ENCODE results near the gene SKOR1. TPM values are rescaled to one million over a fixed set of nuclear protein-coding genes. Genes with fewer than 3 reads are reported as not detected.

Gene SKOR1
- total RNA-seq, 1 donor from 2014 or later: not detected

GRCh38 chr15:67799801-67800205 is 25.5 kb upstream of the SKOR1 start:
- no peaks in the 10 kb centered on the region for H3K27me3 Mint-ChIP-seq (ENCODE audit: low read depth, unreplicated experiment)
- H3K4me1 ChIP-seq (ENCODE audit: insufficient read depth, low read length): no peaks in the 10 kb centered on the region
- no peak overlapping the region for H3K27ac ChIP-seq (ENCODE audit: low read depth, low read length)
- H3K4me1 Mint-ChIP-seq (ENCODE audit: low read depth, unreplicated experiment): no peaks in the 10 kb centered on the region
- H3K9me3 Mint-ChIP-seq (ENCODE audit: unreplicated experiment): no peaks in the 10 kb centered on the region
- no peaks in the 10 kb centered on the region for H4K20me1 ChIP-seq (ENCODE audit: insufficient read depth, low read length)
- DNase-seq (ENCODE audit: low read depth): no peak
- no peak overlapping the region for H2AFZ ChIP-seq (ENCODE audit: low read depth, low read length)
- no peaks in the 10 kb centered on the region for H3K36me3 ChIP-seq (ENCODE audit: insufficient read depth, low read length)
- no peaks in the 10 kb centered on the region for H3K79me2 ChIP-seq (ENCODE audit: insufficient read depth, low read length)
- H3K9ac ChIP-seq (ENCODE audit: low read length): no peak overlapping the region
- peaks cover 8% of the 10 kb centered on the region for H3K36me3 Mint-ChIP-seq (ENCODE audit: low read depth, unreplicated experiment)
- H3K9me3 ChIP-seq (ENCODE audit: insufficient read depth, low read depth, low read length): peaks cover 3% of the 10 kb centered on the region
- no peak overlapping the region for H3K27ac Mint-ChIP-seq (ENCODE audit: unreplicated experiment)
- H3K27me3 ChIP-seq (ENCODE audit: insufficient read depth, low read length): no peaks in the 10 kb centered on the region
- no peak overlapping the region for H3K4me3 Mint-ChIP-seq (ENCODE audit: unreplicated experiment)
- H3K4me2 ChIP-seq (ENCODE audit: low read length): no peak overlapping the region
- TF ChIP-seq CTCF (IDR thresholded peaks at IDR 0.05; ENCODE audit: insufficient read depth, low read depth, low read length): no peak
- no peak for TF ChIP-seq EZH2 (IDR thresholded peaks at IDR 0.05; ENCODE audit: insufficient read depth, low read length)
- no peak for FAIRE-seq
- no peak overlapping the region for H3K4me3 ChIP-seq (ENCODE audit: insufficient read depth, low read depth, low read length)

- no peak overlapping the region for H3K27ac ChIP-seq (ENCODE audit: low read depth, low read length)
- no peaks in the 10 kb centered on the region for H3K36me3 ChIP-seq (ENCODE audit: insufficient read depth, low read length)
- no peaks in the 10 kb centered on the region for H3K79me2 ChIP-seq (ENCODE audit: insufficient read depth, low read length)
- H4K20me1 ChIP-seq (ENCODE audit: insufficient read depth, low read length): no peaks in the 10 kb centered on the region
- Mint-ChIP-seq H3K4me3 (ENCODE audit: unreplicated experiment) (no peak overlapping the region), H3K36me3 (ENCODE audit: low read depth, unreplicated experiment) (peaks cover 5% of the 10 kb centered on the region), H3K4me1 (ENCODE audit: low read depth, unreplicated experiment) (no peaks in the 10 kb centered on the region), H3K27me3 (ENCODE audit: low read depth, unreplicated experiment) (no peaks in the 10 kb centered on the region), H3K9me3 (ENCODE audit: unreplicated experiment) (no peaks in the 10 kb centered on the region), H3K27ac (ENCODE audit: unreplicated experiment) (no peak overlapping the region)
- no peak overlapping the region for H3K4me3 ChIP-seq (ENCODE audit: insufficient read depth, low read depth, low read length)
- TF ChIP-seq EZH2 (IDR thresholded peaks at IDR 0.05; ENCODE audit: insufficient read depth, low read length) (no peak), CTCF (IDR thresholded peaks at IDR 0.05; ENCODE audit: insufficient read depth, low read depth, low read length) (no peak)
- H3K27me3 ChIP-seq (ENCODE audit: insufficient read depth, low read length): no peaks in the 10 kb centered on the region
- peaks cover 3% of the 10 kb centered on the region for H3K9me3 ChIP-seq (ENCODE audit: insufficient read depth, low read depth, low read length)
- no peak overlapping the region for H3K9ac ChIP-seq (ENCODE audit: low read length)
- H3K4me2 ChIP-seq (ENCODE audit: low read length): no peak overlapping the region
- no peak overlapping the region for H2AFZ ChIP-seq (ENCODE audit: low read depth, low read length)
- no peaks in the 10 kb centered on the region for H3K4me1 ChIP-seq (ENCODE audit: insufficient read depth, low read length)
- DNase-seq (ENCODE audit: low read depth) (no peak), FAIRE-seq (no peak)
Observed at GRCh38 chr15:67801142-67801541, 24.2 kb upstream of the SKOR1 start.

GRCh38 chr15:67801926-67802914 is 23.1 kb upstream of the SKOR1 start:
- no peaks in the 10 kb centered on the region for H4K20me1 ChIP-seq (ENCODE audit: insufficient read depth, low read length)
- Mint-ChIP-seq H3K9me3 (ENCODE audit: unreplicated experiment) (no peaks in the 10 kb centered on the region), H3K4me3 (ENCODE audit: unreplicated experiment) (no peak overlapping the region), H3K4me1 (ENCODE audit: low read depth, unreplicated experiment) (no peaks in the 10 kb centered on the region), H3K27me3 (ENCODE audit: low read depth, unreplicated experiment) (no peaks in the 10 kb centered on the region), H3K36me3 (ENCODE audit: low read depth, unreplicated experiment) (peaks cover 5% of the 10 kb centered on the region), H3K27ac (ENCODE audit: unreplicated experiment) (peak overlapping the region; percentile 47)
- H3K9me3 ChIP-seq (ENCODE audit: insufficient read depth, low read depth, low read length): no peaks in the 10 kb centered on the region
- H3K4me1 ChIP-seq (ENCODE audit: insufficient read depth, low read length): no peaks in the 10 kb centered on the region
- no peak overlapping the region for H3K4me2 ChIP-seq (ENCODE audit: low read length)
- no peak overlapping the region for H3K4me3 ChIP-seq (ENCODE audit: insufficient read depth, low read depth, low read length)
- H3K9ac ChIP-seq (ENCODE audit: low read length): no peak overlapping the region
- FAIRE-seq (no peak), DNase-seq (ENCODE audit: low read depth) (no peak)
- no peak overlapping the region for H2AFZ ChIP-seq (ENCODE audit: low read depth, low read length)
- H3K36me3 ChIP-seq (ENCODE audit: insufficient read depth, low read length): no peaks in the 10 kb centered on the region
- H3K27ac ChIP-seq (ENCODE audit: low read depth, low read length): no peak overlapping the region
- TF ChIP-seq CTCF (IDR thresholded peaks at IDR 0.05; ENCODE audit: insufficient read depth, low read depth, low read length) (no peak), EZH2 (IDR thresholded peaks at IDR 0.05; ENCODE audit: insufficient read depth, low read length) (no peak)
- H3K27me3 ChIP-seq (ENCODE audit: insufficient read depth, low read length): no peaks in the 10 kb centered on the region
- no peaks in the 10 kb centered on the region for H3K79me2 ChIP-seq (ENCODE audit: insufficient read depth, low read length)
